OCI-LY1 (cell line): ENCODE results near the gene MMP27.

Source experiments
- H2AFZ ChIP-seq: fragments of 200-600 bp; sonication (generic), shearing (Covaris generic); 2 replicates; pipeline ENCODE4 v1.6.0; 2014; ENCODE audit warnings: antibody characterized with exemption, mild to moderate bottlenecking, low read length
- H3F3A ChIP-seq: fragments of 200-600 bp; sonication (generic), shearing (Covaris generic); 2 replicates; pipeline ENCODE4 v1.6.0; 2014; ENCODE audit warnings: mild to moderate bottlenecking, antibody characterized with exemption, low read length, moderate library complexity; ENCODE audit not compliant: insufficient read depth
- H3K27ac ChIP-seq: fragments of 200-600 bp; sonication (generic); 2 replicates; pipeline ENCODE4 v1.5.1; 2014; ENCODE audit warnings: low read length, mixed run types, mild to moderate bottlenecking, low read depth; ENCODE audit not compliant: poor library complexity, severe bottlenecking
- H3K27me3 ChIP-seq: fragments of 200-600 bp; sonication (generic); 2 replicates; pipeline ENCODE4 v1.6.0; 2014; ENCODE audit warnings: antibody characterized with exemption, mild to moderate bottlenecking, low read length, moderate library complexity; ENCODE audit not compliant: insufficient read depth
- H3K36me3 ChIP-seq: fragments of 200-600 bp; sonication (generic); 2 replicates; pipeline ENCODE4 v1.6.1; 2014; ENCODE audit warnings: mild to moderate bottlenecking, antibody characterized with exemption, low read length, moderate library complexity, mixed read lengths; ENCODE audit not compliant: insufficient read depth
- H3K4me1 ChIP-seq: fragments of 200-600 bp; sonication (generic); 2 replicates; pipeline ENCODE4 v1.5.1; 2014; ENCODE audit warnings: mild to moderate bottlenecking, low read length, moderate library complexity; ENCODE audit not compliant: insufficient read depth, severe bottlenecking
- H3K4me2 ChIP-seq: fragments of 200-600 bp; sonication (generic), shearing (Covaris generic); 2 replicates; pipeline ENCODE4 v1.6.1; 2014; ENCODE audit warnings: low read length
- H3K4me3 ChIP-seq: fragments of 200-600 bp; sonication (generic); 2 replicates; pipeline ENCODE4 v1.5.1; 2014; ENCODE audit warnings: low read length, low read depth, mild to moderate bottlenecking, mixed read lengths; ENCODE audit not compliant: poor library complexity, severe bottlenecking
- H3K79me2 ChIP-seq: fragments of 200-600 bp; shearing (Covaris generic); 2 replicates; pipeline ENCODE4 v1.6.1; 2016; ENCODE audit warnings: mixed run types, low read length, mixed read lengths; ENCODE audit not compliant: insufficient read depth
- H3K9ac ChIP-seq: fragments of 200-600 bp; sonication (generic), shearing (Covaris generic); 2 replicates; pipeline ENCODE4 v1.6.1; 2014; ENCODE audit warnings: mild to moderate bottlenecking, low read length, mixed read lengths
- H3K9me2 ChIP-seq: fragments of 200-600 bp; sonication (generic), shearing (Covaris generic); 2 replicates; pipeline ENCODE4 v1.6.1; 2014; ENCODE audit warnings: low read depth, mild to moderate bottlenecking, low read length, mixed read lengths
- H3K9me3 ChIP-seq: fragments of 200-600 bp; shearing (Covaris generic); 2 replicates; pipeline ENCODE4 v1.6.1; 2014; ENCODE audit warnings: low read length, mixed read lengths
- H4K20me1 ChIP-seq: fragments of 200-600 bp; sonication (generic), shearing (Covaris generic); 2 replicates; pipeline ENCODE4 v1.6.0; 2016; ENCODE audit warnings: mild to moderate bottlenecking, low read length; ENCODE audit not compliant: insufficient read depth
- CTCF ChIP-seq: fragments of 200-600 bp; sonication (generic), shearing (Covaris generic); IDR thresholded peaks from 2 replicates; pipeline ENCODE4 v1.5.1; 2017; ENCODE audit warnings: mild to moderate bottlenecking, antibody characterized with exemption, low read length, moderate library complexity, mixed read lengths
- EZH2 ChIP-seq: fragments of 200-600 bp; sonication (generic), shearing (Covaris generic); IDR thresholded peaks from 2 replicates; pipeline ENCODE4 v1.8.0; 2017; ENCODE audit warnings: borderline replicate concordance, mixed run types, mild to moderate bottlenecking, antibody characterized with exemption, low read length, moderate library complexity, mixed read lengths

Gene MMP27

GRCh38 chr11:102685754-102686153 lies 19.8 kb downstream of the MMP27 start:
- no peaks in the 10 kb centered on the region for H3K79me2 ChIP-seq
- no peaks in the 10 kb centered on the region for H4K20me1 ChIP-seq
- no peak overlapping the region for H3K27ac ChIP-seq
- no peaks in the 10 kb centered on the region for H3K27me3 ChIP-seq
- no peaks in the 10 kb centered on the region for H3F3A ChIP-seq
- no peak overlapping the region for H3K4me2 ChIP-seq
- H2AFZ ChIP-seq, result no peak overlapping the region
- H3K9me3 ChIP-seq, result no peaks in the 10 kb centered on the region
- H3K36me3 ChIP-seq, result no peaks in the 10 kb centered on the region
- H3K9ac ChIP-seq, result no peak overlapping the region
- no peak for TF ChIP-seq EZH2
- TF ChIP-seq CTCF, result no peak
- no peaks in the 10 kb centered on the region for H3K4me1 ChIP-seq
- no peaks in the 10 kb centered on the region for H3K9me2 ChIP-seq
- no peak overlapping the region for H3K4me3 ChIP-seq

- Histone ChIP-seq H3K27me3 (no peaks in the 10 kb centered on the region), H3K4me3 (no peak overlapping the region), H2AFZ (no peak overlapping the region), H3K4me2 (no peak overlapping the region), H3K27ac (no peak overlapping the region), H3K9ac (no peak overlapping the region), H4K20me1 (no peaks in the 10 kb centered on the region), H3K9me3 (no peaks in the 10 kb centered on the region), H3K9me2 (no peaks in the 10 kb centered on the region), H3F3A (no peaks in the 10 kb centered on the region), H3K4me1 (no peaks in the 10 kb centered on the region), H3K79me2 (no peaks in the 10 kb centered on the region), H3K36me3 (no peaks in the 10 kb centered on the region)
- TF ChIP-seq EZH2, result no peak
- TF ChIP-seq CTCF, result no peak
Measured at GRCh38 chr11:102685338-102685737, 20.2 kb downstream of the MMP27 start.

GRCh38 chr11:102683277-102683676 lies 22.3 kb downstream of the MMP27 start:
- Histone ChIP-seq H4K20me1 (no peaks in the 10 kb centered on the region), H3K4me3 (no peak overlapping the region), H3K4me2 (no peak overlapping the region), H3K9ac (no peak overlapping the region), H3K27ac (no peak overlapping the region), H3K4me1 (no peaks in the 10 kb centered on the region), H3K9me3 (no peaks in the 10 kb centered on the region), H3K27me3 (no peaks in the 10 kb centered on the region; the same call in 1 of the 2 replicates), H3K9me2 (no peaks in the 10 kb centered on the region), H3F3A (no peaks in the 10 kb centered on the region), H3K36me3 (no peaks in the 10 kb centered on the region), H3K79me2 (no peaks in the 10 kb centered on the region), H2AFZ (no peak overlapping the region)
- TF ChIP-seq CTCF, result no peak
- no peak for TF ChIP-seq EZH2
